ENCODE results near the gene PLEKHG4B.
"Not testable (repeated sequence)": the region's sequence is repeated elsewhere in the genome, so short reads cannot be mapped to it uniquely, and the experiment has no call there.

The PLEKHG4B gene

GRCh38 chr5:218457-219291 is 126.7 kb downstream of the PLEKHG4B start:
- in situ Hi-C loops (cut with MboI; ENCODE audit: low sequenced_read_pairs) = no loop called here

- in situ Hi-C loops (cut with MboI; ENCODE audit: low sequenced_read_pairs) = no loop called here
Observed at GRCh38 chr5:219460-219863, 127.5 kb downstream of the PLEKHG4B start.

DNA sequence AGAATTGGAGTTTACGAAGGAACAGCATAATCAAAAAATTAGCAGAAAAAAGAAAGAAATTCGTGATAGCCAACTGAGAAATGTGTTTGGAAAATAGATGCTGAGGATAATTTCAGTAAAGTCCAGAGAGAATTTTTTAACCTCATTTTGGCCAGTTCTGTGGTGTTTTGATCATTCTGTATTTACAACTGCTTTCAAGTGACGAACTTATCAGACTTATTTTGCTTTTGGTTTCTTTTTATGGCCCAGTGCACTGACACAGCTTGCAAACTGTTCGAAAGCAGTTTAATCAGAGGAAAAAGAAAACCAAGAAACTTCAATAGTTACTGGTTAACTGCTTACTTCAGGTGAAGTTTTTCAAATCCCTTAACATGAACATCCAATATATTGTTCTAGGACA is 128.0 kb downstream of the PLEKHG4B start:
- in situ Hi-C loops (cut with MboI; ENCODE audit: low sequenced_read_pairs) = no loop called here

DNA sequence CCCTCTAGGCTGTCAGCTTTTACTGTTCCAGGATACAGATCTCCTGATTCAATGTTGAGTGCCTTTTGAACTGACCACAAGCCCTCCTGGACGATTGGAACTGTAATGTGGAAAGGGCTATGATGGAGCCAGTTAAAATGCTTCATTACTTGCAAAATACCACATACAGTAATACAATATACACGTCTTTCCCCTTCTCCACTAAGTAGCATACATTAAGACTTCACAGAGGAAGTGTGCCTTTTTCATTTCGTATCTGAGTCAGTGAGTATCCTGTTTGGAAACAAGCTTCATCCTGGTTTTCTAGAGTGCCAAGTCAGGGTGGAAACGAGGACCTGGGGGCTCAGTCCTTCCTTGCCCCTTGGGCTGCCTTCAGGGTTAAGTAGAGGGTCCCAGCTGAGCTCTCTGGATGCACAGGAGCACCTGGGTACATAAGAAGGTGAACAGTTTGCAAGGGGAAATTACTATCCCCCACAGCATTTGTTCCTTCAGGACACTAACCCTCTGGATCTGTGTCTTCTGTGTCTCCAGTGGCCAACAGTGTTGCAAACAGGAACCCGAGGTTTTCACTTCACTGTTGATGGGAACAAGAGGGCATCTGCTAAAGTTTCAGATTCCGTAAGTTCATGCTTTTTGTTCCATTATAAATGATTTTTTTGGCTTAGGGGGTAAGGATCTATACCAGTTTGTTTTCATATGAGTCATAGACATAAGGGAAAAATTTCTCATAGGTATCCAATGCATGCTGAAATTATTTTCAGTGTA is 131.2 kb downstream of the PLEKHG4B start:
- in situ Hi-C loops (cut with MboI; ENCODE audit: low sequenced_read_pairs) = not testable (repeated sequence)

DNA sequence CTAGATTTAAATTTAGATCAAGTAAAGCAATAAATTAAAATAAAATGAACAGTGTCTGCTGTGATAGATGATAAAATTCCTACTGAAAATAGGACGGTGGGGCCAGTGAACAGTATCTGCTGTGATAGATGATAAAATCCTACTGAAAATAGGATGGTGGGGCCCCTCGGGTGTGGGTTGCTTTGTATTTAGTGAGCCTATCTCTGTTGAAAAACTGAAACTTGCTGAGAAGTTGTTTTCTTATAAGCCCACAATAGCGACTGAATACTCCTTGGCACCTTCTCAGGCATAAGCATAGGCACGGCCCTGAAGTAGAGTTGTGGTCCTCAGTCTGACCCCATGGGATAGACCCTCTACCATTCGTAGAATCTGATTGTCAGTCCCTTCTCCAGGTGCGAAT is 131.8 kb downstream of the PLEKHG4B start:
- in situ Hi-C loops (cut with MboI; ENCODE audit: low sequenced_read_pairs) = no loop called here

DNA sequence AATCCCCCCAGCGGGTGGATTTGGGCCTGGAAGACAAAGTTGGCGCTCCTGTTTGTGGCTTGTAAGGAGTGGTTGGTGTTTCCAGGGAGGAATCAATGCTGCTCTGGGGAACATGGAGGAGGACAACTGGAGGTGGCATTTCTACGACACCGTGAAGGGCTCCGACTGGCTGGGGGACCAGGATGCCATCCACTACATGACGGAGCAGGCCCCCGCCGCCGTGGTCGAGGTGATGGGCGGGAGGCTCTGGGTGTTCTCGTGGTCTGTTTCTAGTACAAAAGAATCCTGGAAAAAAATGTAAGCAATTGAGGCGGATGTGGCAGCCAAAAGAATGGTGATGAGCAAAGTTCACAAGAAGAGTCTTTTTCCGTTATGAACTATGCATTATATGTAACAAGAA is 133.4 kb downstream of the PLEKHG4B start:
- in situ Hi-C loops (cut with MboI; ENCODE audit: low sequenced_read_pairs) = no loop called here

GRCh38 chr5:227375-227774 is 135.4 kb downstream of the PLEKHG4B start:
- in situ Hi-C loops (cut with MboI; ENCODE audit: low sequenced_read_pairs) = not testable (repeated sequence)

DNA sequence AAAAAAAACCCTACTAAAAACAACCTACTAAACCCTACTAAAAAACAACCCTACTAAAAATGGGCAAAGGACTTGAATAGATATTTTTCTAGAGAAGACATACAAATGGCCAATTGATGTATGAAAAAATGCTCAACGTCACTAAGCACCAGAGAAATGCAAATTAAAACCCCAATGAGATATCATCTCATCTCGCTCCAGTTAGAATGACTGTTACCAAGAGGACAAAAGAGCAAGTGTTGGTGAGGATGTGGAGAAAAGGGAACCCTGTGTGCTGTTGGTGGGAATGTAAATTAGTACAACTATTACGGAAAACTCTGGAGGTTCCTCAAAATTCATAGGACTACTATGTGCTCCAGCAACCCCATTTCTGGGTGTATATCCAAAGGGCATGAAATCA is 136.9 kb downstream of the PLEKHG4B start:
- in situ Hi-C loops (cut with MboI; ENCODE audit: low sequenced_read_pairs) = no loop called here

DNA sequence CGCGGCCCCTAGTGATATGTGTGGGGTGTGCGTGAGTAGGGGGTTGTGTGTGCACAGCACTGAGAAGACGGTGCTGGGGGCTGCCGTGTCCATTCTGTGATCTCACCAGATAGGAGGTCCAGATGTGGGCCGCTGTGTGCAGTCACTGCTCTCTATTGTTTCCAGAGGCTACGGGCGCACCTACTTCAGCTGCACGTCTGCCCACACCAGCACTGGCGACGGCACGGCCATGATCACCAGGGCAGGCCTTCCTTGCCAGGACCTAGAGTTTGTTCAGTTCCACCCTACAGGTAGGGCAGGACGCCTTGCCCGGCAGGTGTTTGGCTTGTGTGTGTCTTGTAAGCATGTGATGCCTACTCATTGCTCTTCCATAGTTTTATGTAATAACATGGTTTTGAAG is 138.7 kb downstream of the PLEKHG4B start:
- in situ Hi-C loops (cut with MboI; ENCODE audit: low sequenced_read_pairs) = loop anchor here (10.0 kb wide), 1 partner anchor 1364 kb away; no protein-coding TSS in a partner anchor

GRCh38 chr5:231661-232060 is 139.7 kb downstream of the PLEKHG4B start:
- in situ Hi-C loops (cut with MboI; ENCODE audit: low sequenced_read_pairs) = loop anchor here (10.0 kb wide), 1 partner anchor 1363 kb away; no protein-coding TSS in a partner anchor

GRCh38 chr5:233426-233825 is 141.5 kb downstream of the PLEKHG4B start:
- in situ Hi-C loops (cut with MboI; ENCODE audit: low sequenced_read_pairs) = loop anchor here (10.0 kb wide), 1 partner anchor 1361 kb away; no protein-coding TSS in a partner anchor

DNA sequence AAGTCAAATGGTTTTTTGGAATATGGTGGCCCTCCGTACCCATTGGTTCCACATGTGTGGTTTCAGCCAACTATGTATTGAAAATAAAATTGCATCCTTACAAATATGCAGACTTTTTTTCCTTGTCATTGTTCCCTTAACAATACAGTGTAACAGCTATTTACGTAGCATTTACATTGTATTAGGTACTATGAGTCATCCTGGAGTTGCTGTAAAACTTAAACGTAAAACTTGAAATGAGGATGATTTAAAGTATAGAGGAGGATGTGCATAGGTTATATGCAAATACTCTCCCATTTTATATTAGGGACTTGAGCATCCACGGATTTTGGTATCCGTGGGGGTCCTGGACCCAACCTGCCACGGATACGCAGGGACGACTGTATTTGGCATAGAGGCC is 142.5 kb downstream of the PLEKHG4B start:
- in situ Hi-C loops (cut with MboI; ENCODE audit: low sequenced_read_pairs) = loop anchor here (10.0 kb wide), 1 partner anchor 1360 kb away; no protein-coding TSS in a partner anchor

DNA sequence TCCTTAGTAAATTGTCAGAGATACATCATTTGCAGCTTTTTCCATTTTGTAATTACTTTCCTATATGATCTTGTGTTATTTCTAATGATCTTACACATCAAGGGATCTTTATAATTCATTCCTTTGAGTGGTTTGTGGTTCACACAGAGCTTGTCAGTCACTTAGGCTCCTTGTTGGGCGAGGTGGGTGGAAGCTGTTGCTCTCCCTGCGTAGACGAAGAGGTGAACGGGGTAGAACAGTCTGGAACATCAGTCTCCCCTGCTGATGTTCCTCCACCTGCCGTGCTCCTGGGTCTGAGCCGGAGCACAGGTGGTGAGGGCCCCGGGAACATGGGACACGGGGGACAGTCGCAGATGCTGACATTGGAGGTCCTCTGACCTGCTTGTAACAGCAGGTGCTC is 143.6 kb downstream of the PLEKHG4B start:
- in situ Hi-C loops (cut with MboI; ENCODE audit: low sequenced_read_pairs) = loop anchor here (10.0 kb wide), 1 partner anchor 1359 kb away; no protein-coding TSS in a partner anchor

DNA sequence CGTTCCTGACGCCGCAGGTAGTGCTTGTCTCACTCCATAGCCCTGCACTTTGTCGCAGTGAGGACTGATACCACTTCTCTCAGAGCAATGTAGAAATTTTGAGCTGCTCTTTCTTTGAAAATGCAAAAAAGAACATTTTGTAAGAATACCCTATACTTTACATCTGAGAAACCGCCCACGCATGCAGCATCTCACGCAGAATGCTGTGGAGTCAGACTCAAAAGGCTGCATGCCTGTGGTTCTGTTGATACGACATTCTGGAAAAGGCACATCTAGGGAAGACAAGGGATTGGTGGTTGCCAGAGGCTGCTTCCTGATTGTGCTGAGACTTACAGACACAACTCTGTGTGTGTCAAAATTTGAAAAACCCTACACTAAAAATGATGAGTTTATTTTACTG is 146.0 kb downstream of the PLEKHG4B start:
- in situ Hi-C loops (cut with MboI; ENCODE audit: low sequenced_read_pairs) = loop anchor here (10.0 kb wide), 1 partner anchor 1357 kb away; no protein-coding TSS in a partner anchor
